Activated naive CD8-positive, alpha-beta T cell treated with anti-CD3 and anti-CD28 coated beads, Interleukin-2, amount 10 ng/mL, durations not matched to agents 7 days and 5 days (primary cell): ENCODE measurements around the gene TMEM161B. TPM values are rescaled to one million over a fixed set of nuclear protein-coding genes. Genes with fewer than 3 reads are reported as not detected.
A peak's percentile ranks its signal among the peaks of the same experiment; 100 is the strongest.
"Not testable (repeated sequence)": the region's sequence is repeated elsewhere in the genome, so short reads cannot be mapped to it uniquely, and the experiment has no call there.

Experiments used
- ATAC-seq: fragments of 150-1000 bp; cut with Tn5 transposase; one replicate; pipeline ENCODE4 v1.10.0; 2021; ENCODE audit warnings: low read depth, moderate library complexity
- POLR2A ChIA-PET: fragments of 350-600 bp; sonication (Branson Sonifier 250); formaldehyde crosslinking; loops from one replicate; lab custom pipeline; 2021; ENCODE audit warnings: antibody characterized with exemption; lab: Charles Lee
- DNase-seq: peaks from one replicate; pipeline ENCODE4 v3.0.0; 2021
- H3K27ac Mint-ChIP-seq: one replicate; pipeline ENCODE4 v1.8.0; 2022; ENCODE audit warnings: mild to moderate bottlenecking, mixed read lengths
- H3K27me3 Mint-ChIP-seq: one replicate; pipeline ENCODE4 v1.8.0; 2022; ENCODE audit warnings: mild to moderate bottlenecking, moderate library complexity, mixed read lengths
- H3K36me3 Mint-ChIP-seq: one replicate; pipeline ENCODE4 v1.8.0; 2021; ENCODE audit warnings: mild to moderate bottlenecking, mixed read lengths
- H3K4me1 Mint-ChIP-seq: one replicate; pipeline ENCODE4 v1.8.0; 2021; ENCODE audit warnings: mixed read lengths
- H3K4me3 Mint-ChIP-seq: one replicate; pipeline ENCODE4 v1.8.0; 2022; ENCODE audit warnings: mild to moderate bottlenecking, moderate library complexity, mixed read lengths
- H3K9me3 Mint-ChIP-seq: one replicate; pipeline ENCODE4 v1.8.0; 2021; ENCODE audit warnings: mixed read lengths
- total RNA-seq, 2 experiments: library from RNA; stranded (reverse); gene quantifications; one replicate each; pipeline ENCODE4 v1.2.3, GENCODE V29; 2021

The TMEM161B gene
- total RNA-seq, 2 experiments from 2014 or later = 27.3 to 31.5 TPM

DNA sequence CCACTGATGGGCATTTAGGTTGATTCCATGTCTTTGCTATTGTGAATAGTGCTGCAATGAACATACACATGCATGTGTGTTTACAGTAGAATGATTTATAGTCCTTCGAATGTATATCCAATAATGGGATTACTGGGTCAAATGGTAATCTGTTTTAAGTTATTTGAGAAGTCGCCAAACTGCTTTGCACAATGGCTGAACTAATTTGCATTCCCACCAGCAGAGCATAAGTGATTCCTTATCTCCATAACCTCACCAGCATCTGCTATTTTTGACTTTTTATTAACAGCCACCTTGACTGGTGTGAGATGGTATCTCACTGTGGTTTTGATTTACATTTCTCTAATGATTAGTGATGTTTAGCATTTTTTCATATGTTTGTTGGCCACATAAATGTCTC is 25.2 kb downstream of the TMEM161B start:
- H3K9me3 Mint-ChIP-seq, H3K27me3 Mint-ChIP-seq, DNase-seq, H3K4me3 Mint-ChIP-seq, H3K4me1 Mint-ChIP-seq, H3K27ac Mint-ChIP-seq, ATAC-seq, POLR2A ChIA-PET: not testable (repeated sequence)
- H3K36me3 Mint-ChIP-seq = peaks cover 10% of the 10 kb centered on the region

- H3K36me3 Mint-ChIP-seq = peaks cover 14% of the 10 kb centered on the region
- ATAC-seq (no peak), DNase-seq (no peak)
- H3K4me3 Mint-ChIP-seq = no peak overlapping the region
- POLR2A ChIA-PET = no interaction called here
- no peak overlapping the region for H3K27ac Mint-ChIP-seq
- no peaks in the 10 kb centered on the region for H3K9me3 Mint-ChIP-seq
- peaks cover 6% of the 10 kb centered on the region for H3K4me1 Mint-ChIP-seq
- no peaks in the 10 kb centered on the region for H3K27me3 Mint-ChIP-seq
Observed at GRCh38 chr5:88238732-88239131, 29.9 kb downstream of the TMEM161B start.

DNA sequence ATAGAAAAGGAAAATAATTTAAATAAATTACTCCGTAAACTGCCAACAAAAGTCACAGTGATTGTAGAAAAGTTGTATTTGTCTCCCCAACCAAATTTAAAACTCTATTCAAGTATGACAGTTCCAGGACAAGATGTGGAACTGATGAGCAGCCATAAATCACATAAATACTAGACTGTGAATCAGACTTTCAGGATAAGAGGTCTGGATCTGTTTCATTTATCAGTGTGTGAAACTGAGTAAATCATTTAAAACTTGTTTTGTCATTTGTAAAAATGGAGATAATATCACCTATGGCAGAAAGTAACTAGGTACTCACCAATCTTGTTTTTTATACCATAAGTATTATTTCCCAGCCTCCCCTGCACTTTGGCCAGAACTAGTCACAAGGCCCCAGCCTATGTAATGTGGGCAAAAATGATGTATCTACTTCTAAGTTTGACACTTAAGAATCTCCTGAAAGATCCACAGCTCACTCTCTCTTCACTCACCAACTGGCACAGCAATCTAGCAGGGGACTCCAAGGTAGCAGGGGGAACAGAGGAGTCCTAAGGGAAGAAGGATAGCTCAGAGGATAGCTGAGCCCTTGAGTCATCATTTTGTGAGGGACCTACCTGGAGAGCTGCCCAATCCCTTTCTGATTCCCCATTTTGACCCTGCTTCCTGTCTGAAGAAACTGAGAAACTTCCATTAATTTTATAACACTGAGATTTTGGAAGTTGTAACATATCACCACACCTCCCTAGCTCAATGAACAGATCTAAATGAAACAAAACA is 31.6 kb downstream of the TMEM161B start:
- POLR2A ChIA-PET = no interaction called here
- Mint-ChIP-seq H3K27ac (no peak overlapping the region), H3K4me1 (peaks cover 6% of the 10 kb centered on the region), H3K27me3 (no peaks in the 10 kb centered on the region), H3K36me3 (peaks cover 23% of the 10 kb centered on the region), H3K9me3 (no peaks in the 10 kb centered on the region), H3K4me3 (no peak overlapping the region)
- DNase-seq = no peak
- no peak for ATAC-seq

DNA sequence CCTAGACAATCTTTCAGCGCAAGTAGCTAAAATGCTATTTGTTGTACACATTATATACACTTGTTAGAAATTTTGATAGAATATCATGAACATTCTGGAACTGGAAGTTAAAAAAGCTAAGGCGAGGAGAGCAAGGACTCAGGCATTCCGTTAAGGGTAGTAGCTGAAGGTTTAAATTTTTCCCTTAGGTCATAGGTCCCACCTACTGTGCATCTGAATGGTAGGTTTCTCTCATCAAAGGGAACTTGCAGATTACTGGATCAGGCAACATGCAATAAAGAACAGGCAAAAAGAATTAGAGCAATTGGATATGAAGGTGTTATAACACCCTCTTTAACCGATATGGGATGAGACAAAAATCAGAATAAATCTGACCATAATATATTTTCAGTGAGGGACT is 32.8 kb downstream of the TMEM161B start:
- no peak overlapping the region for H3K4me3 Mint-ChIP-seq
- DNase-seq = no peak
- no peaks in the 10 kb centered on the region for H3K27me3 Mint-ChIP-seq
- ATAC-seq = no peak
- H3K36me3 Mint-ChIP-seq = peaks cover 24% of the 10 kb centered on the region
- no peak overlapping the region for H3K27ac Mint-ChIP-seq
- no peaks in the 10 kb centered on the region for H3K9me3 Mint-ChIP-seq
- POLR2A ChIA-PET = no interaction called here
- H3K4me1 Mint-ChIP-seq = peaks cover 5% of the 10 kb centered on the region

GRCh38 chr5:88235346-88235745 is 33.3 kb downstream of the TMEM161B start:
- H3K4me1 Mint-ChIP-seq = peaks cover 5% of the 10 kb centered on the region
- H3K9me3 Mint-ChIP-seq = no peaks in the 10 kb centered on the region
- ATAC-seq (no peak), DNase-seq (no peak)
- H3K36me3 Mint-ChIP-seq = peaks cover 24% of the 10 kb centered on the region
- POLR2A ChIA-PET = no interaction called here
- no peak overlapping the region for H3K27ac Mint-ChIP-seq
- H3K27me3 Mint-ChIP-seq = no peaks in the 10 kb centered on the region
- H3K4me3 Mint-ChIP-seq = no peak overlapping the region

DNA sequence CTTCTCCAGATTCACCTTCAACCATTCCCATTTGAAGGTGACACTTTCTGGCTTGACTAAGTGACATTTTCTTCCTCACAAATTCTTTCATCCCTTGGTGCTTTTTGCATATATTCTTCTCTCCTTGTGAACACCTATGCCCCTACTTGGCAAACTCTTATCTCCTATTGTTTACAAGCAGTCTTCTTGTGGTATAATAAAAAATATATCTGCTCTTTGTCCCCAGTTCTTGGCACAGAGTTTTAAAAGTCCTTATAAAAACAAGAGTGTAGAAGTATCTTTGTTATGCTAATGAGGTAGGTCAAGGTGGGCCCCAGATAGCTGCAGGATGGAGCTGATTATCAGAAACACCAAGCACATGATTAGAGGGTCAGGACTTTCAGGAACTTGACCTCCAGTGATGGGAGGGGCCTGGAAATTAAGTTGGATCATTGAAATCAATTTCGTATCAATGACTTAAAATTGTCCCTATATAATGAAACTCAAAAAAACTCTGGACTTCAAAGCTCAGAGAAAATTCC is 38.0 kb downstream of the TMEM161B start:
- POLR2A ChIA-PET = no interaction called here
- no peaks in the 10 kb centered on the region for H3K27me3 Mint-ChIP-seq
- ATAC-seq = no peak
- no peak overlapping the region for H3K27ac Mint-ChIP-seq
- H3K36me3 Mint-ChIP-seq = peaks cover 22% of the 10 kb centered on the region
- H3K4me3 Mint-ChIP-seq = no peak overlapping the region
- DNase-seq = no peak
- H3K9me3 Mint-ChIP-seq = no peaks in the 10 kb centered on the region
- peaks cover 14% of the 10 kb centered on the region for H3K4me1 Mint-ChIP-seq

DNA sequence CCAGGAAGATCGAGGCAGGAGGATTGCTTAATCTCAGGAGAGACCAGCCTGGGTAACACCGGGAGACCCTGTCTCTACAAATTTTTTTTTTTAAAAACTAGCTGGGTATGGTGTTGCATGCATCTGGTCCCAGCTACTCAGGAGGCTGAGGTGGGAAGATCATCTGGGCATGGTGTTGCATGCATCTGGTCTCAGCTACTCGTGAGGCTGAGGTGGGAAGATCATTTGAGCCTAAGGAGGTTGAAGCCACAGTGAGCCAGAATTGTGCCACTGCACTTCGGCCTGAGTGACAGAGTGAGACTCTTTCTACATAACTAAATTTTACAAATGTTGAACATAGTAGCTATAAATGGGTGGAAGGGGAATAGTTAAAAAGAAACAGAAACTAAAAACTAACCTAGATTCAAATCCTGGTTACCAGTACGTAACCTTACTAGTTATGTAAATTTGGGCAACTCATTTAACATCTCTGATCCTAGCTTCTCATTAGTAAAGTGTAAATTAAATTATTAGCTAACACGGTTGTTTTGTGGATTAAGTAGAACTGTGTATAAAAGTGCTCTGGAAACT is 41.7 kb downstream of the TMEM161B start:
- ATAC-seq (no peak), DNase-seq (no peak)
- no peaks in the 10 kb centered on the region for H3K27me3 Mint-ChIP-seq
- POLR2A ChIA-PET = no interaction called here
- peaks cover 12% of the 10 kb centered on the region for H3K36me3 Mint-ChIP-seq
- no peak overlapping the region for H3K4me3 Mint-ChIP-seq
- no peaks in the 10 kb centered on the region for H3K9me3 Mint-ChIP-seq
- no peak overlapping the region for H3K27ac Mint-ChIP-seq
- peaks cover 9% of the 10 kb centered on the region for H3K4me1 Mint-ChIP-seq

GRCh38 chr5:88214655-88215054 is 54.0 kb downstream of the TMEM161B start:
- no peaks in the 10 kb centered on the region for H3K27me3 Mint-ChIP-seq
- no peak for DNase-seq
- peaks cover 4% of the 10 kb centered on the region for H3K4me1 Mint-ChIP-seq
- ATAC-seq = no peak
- H3K9me3 Mint-ChIP-seq = no peaks in the 10 kb centered on the region
- POLR2A ChIA-PET = no interaction called here
- no peak overlapping the region for H3K4me3 Mint-ChIP-seq
- H3K27ac Mint-ChIP-seq = no peak overlapping the region
- H3K36me3 Mint-ChIP-seq = peaks cover 34% of the 10 kb centered on the region

- ATAC-seq (no peak), DNase-seq (no peak)
- POLR2A ChIA-PET = no interaction called here
- H3K4me1 Mint-ChIP-seq = peaks cover 10% of the 10 kb centered on the region
- no peak overlapping the region for H3K4me3 Mint-ChIP-seq
- no peak overlapping the region for H3K27ac Mint-ChIP-seq
- no peaks in the 10 kb centered on the region for H3K27me3 Mint-ChIP-seq
- H3K9me3 Mint-ChIP-seq = no peaks in the 10 kb centered on the region
- peaks cover 26% of the 10 kb centered on the region for H3K36me3 Mint-ChIP-seq
Observed at GRCh38 chr5:88207575-88207974, 61.1 kb downstream of the TMEM161B start.

DNA sequence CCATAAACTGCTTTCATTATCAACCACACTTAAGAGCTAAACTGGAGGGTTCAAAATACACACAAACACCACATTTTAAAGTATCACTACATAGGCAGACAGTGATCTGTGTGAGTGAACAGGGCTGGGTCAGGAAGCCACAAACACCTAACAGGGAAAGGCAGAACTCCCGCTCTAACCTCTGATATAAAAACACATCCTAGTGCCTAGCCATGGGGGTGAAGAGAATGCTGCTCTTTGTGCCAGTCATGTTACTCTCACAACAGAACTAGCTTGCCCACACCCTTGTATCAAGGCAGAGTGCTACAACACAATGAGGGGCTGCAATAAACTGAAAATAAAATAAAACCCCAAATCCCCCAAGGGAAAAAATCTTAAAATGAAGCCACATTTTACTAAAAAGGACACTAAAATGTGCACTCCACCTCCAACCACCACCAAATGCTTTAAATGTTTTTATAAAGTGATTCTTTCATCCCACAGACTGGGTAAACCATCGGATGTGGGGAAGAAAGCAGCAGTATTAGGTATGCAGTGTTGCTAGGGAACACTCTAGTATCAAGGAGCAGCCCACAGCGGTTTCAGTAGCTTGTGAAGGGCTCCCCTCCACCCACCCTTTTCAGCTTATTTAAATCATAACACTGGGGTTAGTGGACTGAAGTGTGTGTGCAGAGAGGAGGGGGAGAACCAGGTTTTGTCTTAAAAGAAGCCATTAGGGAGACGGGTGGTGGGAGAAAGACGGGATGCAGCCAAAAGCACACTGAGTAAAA is 64.5 kb downstream of the TMEM161B start:
- POLR2A ChIA-PET = no interaction called here

DNA sequence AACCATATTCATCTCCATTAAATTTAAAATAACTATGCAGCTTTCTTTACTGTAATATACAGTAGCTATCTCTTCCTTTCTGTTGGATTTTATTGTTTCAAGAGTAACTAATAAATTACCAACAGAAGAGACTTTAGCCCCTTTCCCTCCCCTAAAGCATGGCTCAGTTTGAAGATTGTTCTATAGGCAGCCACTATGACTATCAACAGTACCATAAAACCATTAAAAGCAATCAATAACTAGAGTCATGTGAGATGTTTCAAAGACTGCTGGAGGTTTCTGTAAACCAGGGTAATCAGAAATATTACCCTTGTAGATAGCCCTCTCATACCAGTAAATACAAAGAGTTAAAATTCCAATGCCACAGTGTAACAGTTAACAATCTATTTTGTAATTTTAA is 73.0 kb downstream of the TMEM161B start:
- Mint-ChIP-seq H3K36me3 (peaks cover 48% of the 10 kb centered on the region), H3K4me3 (no peak overlapping the region), H3K9me3 (no peaks in the 10 kb centered on the region), H3K4me1 (peaks cover 1% of the 10 kb centered on the region), H3K27ac (no peak overlapping the region), H3K27me3 (no peaks in the 10 kb centered on the region)
- no peak for DNase-seq
- POLR2A ChIA-PET = no interaction called here
- ATAC-seq = no peak

More for the DNA sequence above, 64.5 kb downstream of the TMEM161B start:
- peaks cover 31% of the 10 kb centered on the region for H3K36me3 Mint-ChIP-seq
- ATAC-seq (peak; percentile 87), DNase-seq (no peak)
- H3K27me3 Mint-ChIP-seq = no peaks in the 10 kb centered on the region
- H3K27ac Mint-ChIP-seq = peak overlapping the region; percentile 78
- H3K4me3 Mint-ChIP-seq = peak overlapping the region; percentile 49
- H3K4me1 Mint-ChIP-seq = peaks cover 10% of the 10 kb centered on the region
- H3K9me3 Mint-ChIP-seq = no peaks in the 10 kb centered on the region

DNA sequence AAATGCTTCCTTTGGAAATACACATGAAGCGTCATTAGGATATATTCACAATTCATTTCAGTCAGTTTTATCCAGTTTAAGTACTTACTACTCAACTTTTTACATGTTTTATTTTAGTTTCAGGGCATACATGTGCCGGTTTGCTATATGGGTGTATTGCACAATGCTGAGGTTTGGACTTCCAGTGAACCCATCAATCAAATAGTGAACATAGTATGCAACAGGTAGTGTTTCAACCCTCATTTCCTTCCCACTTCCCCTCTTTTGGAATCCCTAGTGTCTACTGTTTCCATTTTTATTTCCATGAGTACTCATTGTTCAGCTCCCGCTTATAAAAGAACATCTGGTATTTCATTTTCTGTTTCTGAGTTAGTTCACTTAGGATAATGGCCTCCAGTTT is 74.7 kb downstream of the TMEM161B start:
- POLR2A ChIA-PET = no interaction called here
- Mint-ChIP-seq H3K27me3 (no peaks in the 10 kb centered on the region), H3K36me3 (peaks cover 48% of the 10 kb centered on the region), H3K4me1 (peaks cover under 1% of the 10 kb centered on the region), H3K9me3 (peaks cover 2% of the 10 kb centered on the region), H3K27ac (no peak overlapping the region), H3K4me3 (no peak overlapping the region)
- ATAC-seq (no peak), DNase-seq (no peak)

- H3K4me1 Mint-ChIP-seq = no peaks in the 10 kb centered on the region
- H3K27me3 Mint-ChIP-seq = no peaks in the 10 kb centered on the region
- POLR2A ChIA-PET = no interaction called here
- no peak for DNase-seq
- peaks cover 3% of the 10 kb centered on the region for H3K9me3 Mint-ChIP-seq
- peaks cover 48% of the 10 kb centered on the region for H3K36me3 Mint-ChIP-seq
- no peak overlapping the region for H3K4me3 Mint-ChIP-seq
- no peak overlapping the region for H3K27ac Mint-ChIP-seq
- ATAC-seq = no peak
Observed at GRCh38 chr5:88190106-88190834, 78.4 kb downstream of the TMEM161B start.
